Astrocyte (in vitro differentiated cells and primary cell): ENCODE results near the gene VCL.

ENCODE experiments used
- EZH2 ChIP-seq: IDR thresholded peaks from 2 replicates; pipeline ENCODE4 v1.6.1; 2012; ENCODE audit warnings: mild to moderate bottlenecking, low read length, inconsistent platforms; ENCODE audit not compliant: insufficient read depth
- TF ChIP-seq, protein P1 (sequence below): IDR thresholded peaks from 2 replicates; pipeline ENCODE4 v1.5.1; 2011; ENCODE audit warnings: low read depth, mild to moderate bottlenecking, inconsistent platforms, low read length, moderate library complexity; ENCODE audit not compliant: insufficient read depth

DNA sequence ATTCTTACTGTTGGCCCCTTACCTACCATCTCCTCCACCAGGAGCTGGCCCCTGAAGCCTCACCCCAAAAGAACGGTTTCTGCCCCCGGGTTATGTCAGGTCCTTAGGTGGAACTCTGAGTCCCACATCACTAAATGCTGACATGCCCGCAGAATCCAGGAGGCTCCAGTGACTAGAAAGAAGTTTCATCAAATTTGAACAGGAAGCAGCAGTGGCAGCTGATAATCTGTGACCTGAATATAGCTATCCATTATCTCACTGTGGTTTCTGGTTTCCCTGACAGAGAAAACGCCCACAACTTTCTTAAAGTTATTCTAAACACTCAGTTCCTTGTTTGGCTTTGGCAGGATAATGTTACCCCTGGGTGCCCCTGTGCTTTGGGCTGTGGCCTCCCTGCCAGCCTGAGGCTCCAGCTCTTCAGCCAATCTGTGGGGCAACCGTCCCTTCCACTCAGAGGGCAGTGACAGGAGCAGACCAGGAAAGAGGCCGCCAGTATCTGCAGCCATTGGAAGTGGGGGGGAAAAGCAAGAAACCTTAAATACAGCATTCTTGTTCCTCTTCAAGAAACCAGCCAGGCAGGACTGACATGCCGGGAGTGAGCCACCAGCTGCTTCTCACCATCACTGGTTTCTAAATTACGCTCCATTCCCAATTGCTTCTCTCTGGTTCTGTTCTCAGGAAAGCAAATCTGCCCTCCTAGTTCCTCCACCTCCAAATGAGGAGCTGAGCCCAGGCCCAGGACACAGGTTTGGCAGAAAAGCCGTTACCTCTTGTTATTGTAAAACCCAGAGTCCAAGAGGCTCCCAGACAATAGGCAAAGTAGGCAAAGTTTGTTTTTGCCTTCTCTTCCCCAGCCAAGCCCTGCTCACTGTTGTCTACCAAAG, 41.2 kb upstream of the VCL start:
- TF ChIP-seq, protein P1, sequence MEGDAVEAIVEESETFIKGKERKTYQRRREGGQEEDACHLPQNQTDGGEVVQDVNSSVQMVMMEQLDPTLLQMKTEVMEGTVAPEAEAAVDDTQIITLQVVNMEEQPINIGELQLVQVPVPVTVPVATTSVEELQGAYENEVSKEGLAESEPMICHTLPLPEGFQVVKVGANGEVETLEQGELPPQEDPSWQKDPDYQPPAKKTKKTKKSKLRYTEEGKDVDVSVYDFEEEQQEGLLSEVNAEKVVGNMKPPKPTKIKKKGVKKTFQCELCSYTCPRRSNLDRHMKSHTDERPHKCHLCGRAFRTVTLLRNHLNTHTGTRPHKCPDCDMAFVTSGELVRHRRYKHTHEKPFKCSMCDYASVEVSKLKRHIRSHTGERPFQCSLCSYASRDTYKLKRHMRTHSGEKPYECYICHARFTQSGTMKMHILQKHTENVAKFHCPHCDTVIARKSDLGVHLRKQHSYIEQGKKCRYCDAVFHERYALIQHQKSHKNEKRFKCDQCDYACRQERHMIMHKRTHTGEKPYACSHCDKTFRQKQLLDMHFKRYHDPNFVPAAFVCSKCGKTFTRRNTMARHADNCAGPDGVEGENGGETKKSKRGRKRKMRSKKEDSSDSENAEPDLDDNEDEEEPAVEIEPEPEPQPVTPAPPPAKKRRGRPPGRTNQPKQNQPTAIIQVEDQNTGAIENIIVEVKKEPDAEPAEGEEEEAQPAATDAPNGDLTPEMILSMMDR, result no peak
- TF ChIP-seq EZH2, result no peak
